Peyer's patch (tissue), 4 donors: Measurements from ENCODE around the gene TMEM87A.

Experiments
- CTCF ChIP-seq, 6 experiments: fragments of 450-650 bp in 4 of 6; fragments of 200-600 bp in 2 of 6; sonication (generic) in 1 of 6; IDR thresholded peaks; one replicate each; pipeline ENCODE4 v1.5.1; 2017 to 2019; ENCODE audit warnings: antibody characterized with exemption in 6 of 6, mild to moderate bottlenecking in 3 of 6, moderate library complexity in 1 of 6
- POLR2A ChIP-seq, 2 donors: fragments of 450-650 bp; IDR thresholded peaks; one replicate each; pipeline ENCODE4 v1.5.1; 2017; ENCODE audit warnings: antibody characterized with exemption in 2 of 2, mild to moderate bottlenecking in 2 of 2, moderate library complexity in 2 of 2

DNA sequence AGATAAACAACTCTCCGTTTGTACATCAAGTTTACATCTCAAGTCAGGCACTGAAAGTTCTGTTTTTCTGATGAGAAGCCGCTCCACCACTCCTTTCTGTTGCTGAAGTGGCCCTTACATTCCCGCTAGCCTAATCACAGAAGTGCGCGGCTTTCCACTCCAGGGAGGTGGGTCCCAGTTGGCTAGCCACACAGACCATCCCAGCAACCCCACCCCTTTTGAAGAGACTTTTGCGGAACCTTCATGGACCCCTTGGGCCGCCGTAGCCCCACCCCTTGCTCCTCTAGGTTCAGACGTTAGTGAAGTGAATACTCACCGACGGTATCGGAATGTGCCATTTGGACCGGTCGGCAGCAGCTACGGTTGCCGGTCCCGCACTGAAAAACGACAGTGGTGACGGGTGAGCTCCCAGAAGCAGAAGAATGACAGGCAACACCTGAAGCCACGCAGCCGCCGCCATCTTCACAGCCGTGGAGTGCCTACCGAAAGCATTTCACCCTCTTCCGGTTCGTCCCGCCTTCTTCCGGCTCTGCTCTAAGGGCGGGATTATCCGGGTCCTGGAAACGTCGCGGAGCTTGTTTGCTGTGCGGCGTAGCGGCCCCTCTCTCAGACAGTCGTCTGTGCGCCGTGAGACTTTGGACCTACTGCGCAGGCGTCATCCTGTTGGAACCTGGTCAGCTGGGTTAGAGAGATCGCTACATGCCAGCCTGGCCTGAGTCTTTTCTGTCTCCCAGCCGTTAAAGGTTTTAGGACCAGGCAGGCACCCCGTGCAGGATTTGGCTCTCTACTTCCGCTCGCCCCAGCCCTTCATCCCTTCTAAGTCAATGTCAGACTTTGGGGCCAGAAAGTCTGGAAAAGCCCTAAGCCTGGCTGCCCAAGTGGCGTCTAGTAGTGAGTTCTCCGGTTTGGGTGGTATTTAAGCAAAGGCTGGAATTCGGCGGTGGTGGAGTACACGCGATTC is at the start of gene TMEM87A, which contains the start of gene GANC:
- TF ChIP-seq CTCF (IDR thresholded peaks at IDR 0.05) (no peak), POLR2A (IDR thresholded peaks at IDR 0.05) (peak; percentile 88 to 96)
